ENCODE measurements around the gene OTUD3. TPM values are rescaled to one million over a fixed set of nuclear protein-coding genes. Genes with fewer than 3 reads are reported as not detected.
"Not testable (repeated sequence)": the region's sequence is repeated elsewhere in the genome, so short reads cannot be mapped to it uniquely, and the experiment has no call there.

Gene OTUD3
- total RNA-seq, 4 donors from 2014 or later, result 5.1 to 11.8 (median 8.8) TPM

GRCh38 chr1:19925342-19926070 lies 43.3 kb downstream of the OTUD3 start:
- DNase-seq (ENCODE audit: low spot score in 2 of 2), result no peak
- no peak overlapping the region for H3K27ac ChIP-seq
- no peaks in the 10 kb centered on the region for H3K36me3 ChIP-seq
- H3K9me3 ChIP-seq, result no peaks in the 10 kb centered on the region
- no peak for TF ChIP-seq POLR2AphosphoS5 (IDR thresholded peaks at IDR 0.05)
- TF ChIP-seq CTCF (IDR thresholded peaks at IDR 0.05), result no peak
- TF ChIP-seq EP300 (IDR thresholded peaks at IDR 0.05), result no peak
- no peak for TF ChIP-seq POLR2A (IDR thresholded peaks at IDR 0.05)
- no peaks in the 10 kb centered on the region for H3K27me3 ChIP-seq
- peaks cover 4% of the 10 kb centered on the region for H3K4me1 ChIP-seq
- no peak overlapping the region for H3K4me3 ChIP-seq
- 40% methylated on average over 7 of the region's 7 CpGs for WGBS

DNA sequence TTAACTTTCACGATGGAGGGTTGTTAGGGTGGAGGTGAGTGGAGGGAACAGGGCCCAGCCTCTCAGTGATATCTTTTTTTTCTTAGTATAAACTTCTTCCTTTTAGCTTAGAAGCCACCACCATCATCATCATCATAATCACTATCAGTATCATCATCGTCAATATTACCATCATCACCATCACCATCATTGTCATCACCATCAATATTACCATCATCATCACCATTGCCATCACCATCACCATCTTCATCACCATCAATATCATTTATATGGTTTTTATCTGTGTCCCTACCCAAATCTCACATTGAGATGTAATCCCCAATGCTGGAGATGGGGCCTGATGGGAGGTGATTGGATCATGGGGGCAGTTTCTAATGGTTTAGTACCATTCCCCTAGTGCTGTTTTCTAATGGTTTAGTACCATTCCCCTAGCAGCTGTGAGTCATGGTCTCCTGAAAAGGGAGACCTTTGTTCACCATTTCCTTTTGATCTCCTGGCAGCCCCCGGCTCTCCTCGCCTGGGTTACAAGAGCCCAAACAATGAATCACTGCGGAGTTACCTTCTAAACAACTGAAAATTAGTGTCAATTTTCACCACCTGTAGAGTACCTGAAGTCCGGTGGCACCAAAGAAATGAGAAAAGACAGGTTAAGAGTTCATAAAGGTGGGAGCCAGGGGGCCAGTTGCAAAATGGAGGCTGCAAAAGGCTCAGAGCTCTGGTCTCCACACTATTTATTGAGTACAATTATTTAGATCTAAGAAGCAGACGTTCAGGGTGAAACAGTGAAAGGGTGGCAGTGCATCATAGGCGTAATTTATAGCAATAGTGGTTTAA lies 44.3 kb downstream of the OTUD3 start:
- 66% methylated on average over 8 of the region's 8 CpGs for WGBS
- Histone ChIP-seq H3K27me3 (no peaks in the 10 kb centered on the region), H3K9me3 (peaks cover 7% of the 10 kb centered on the region), H3K36me3 (no peaks in the 10 kb centered on the region), H3K27ac (no peak overlapping the region), H3K4me3 (no peak overlapping the region), H3K4me1 (peaks cover 4% of the 10 kb centered on the region)
- TF ChIP-seq POLR2AphosphoS5 (IDR thresholded peaks at IDR 0.05), result no peak
- DNase-seq (ENCODE audit: low spot score in 2 of 2), result no peak

DNA sequence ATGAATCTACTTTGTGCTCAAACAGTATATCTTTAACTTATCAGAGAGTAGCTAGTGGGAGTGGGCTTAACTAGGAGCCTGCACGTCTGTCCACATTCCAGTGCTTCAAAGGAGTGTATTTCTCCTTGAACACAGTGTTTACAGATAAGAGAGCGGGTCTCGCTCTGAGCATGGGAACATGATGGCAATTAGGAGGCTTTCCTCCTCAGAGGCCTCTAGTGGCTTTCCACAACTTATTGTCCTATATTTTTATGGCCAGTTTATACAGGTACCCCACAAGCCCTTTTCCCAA lies 44.9 kb downstream of the OTUD3 start:
- H3K27ac ChIP-seq; DNase-seq (ENCODE audit: low spot score in 2 of 2); H3K36me3 ChIP-seq; H3K4me3 ChIP-seq; H3K9me3 ChIP-seq; H3K4me1 ChIP-seq; H3K27me3 ChIP-seq: not testable (repeated sequence)
- 83% methylated on average over 3 of the region's 3 CpGs for WGBS

DNA sequence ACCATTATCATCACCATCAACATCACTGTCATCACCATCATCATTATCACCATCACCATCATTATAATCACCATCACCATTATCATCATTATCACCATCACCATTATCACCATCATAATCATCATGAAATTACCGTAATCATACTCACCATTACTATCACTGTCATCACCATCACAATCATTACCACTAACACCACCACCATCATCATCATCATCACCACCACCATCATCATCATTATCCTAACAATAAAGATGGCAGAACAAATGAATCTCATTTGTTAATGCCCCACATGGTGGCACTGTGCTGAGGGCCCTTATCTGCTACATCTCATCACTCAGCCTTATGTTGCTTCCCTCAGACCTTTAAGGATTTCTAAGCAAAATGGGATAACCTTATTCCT lies 50.7 kb downstream of the OTUD3 start:
- DNase-seq (ENCODE audit: low spot score in 2 of 2), result no peak
- TF ChIP-seq CTCF (IDR thresholded peaks at IDR 0.05) (no peak), POLR2A (IDR thresholded peaks at IDR 0.05) (no peak), EP300 (IDR thresholded peaks at IDR 0.05) (no peak), POLR2AphosphoS5 (IDR thresholded peaks at IDR 0.05) (no peak)
- H3K36me3 ChIP-seq, result no peaks in the 10 kb centered on the region
- no peaks in the 10 kb centered on the region for H3K27me3 ChIP-seq
- no peak overlapping the region for H3K27ac ChIP-seq
- no peak overlapping the region for H3K4me3 ChIP-seq
- 0% methylated on average over 1 of the region's 1 CpG for WGBS
- peaks cover 8% of the 10 kb centered on the region for H3K9me3 ChIP-seq
- no peaks in the 10 kb centered on the region for H3K4me1 ChIP-seq

GRCh38 chr1:19934336-19934735 lies 52.1 kb downstream of the OTUD3 start:
- H3K9me3 ChIP-seq, result peaks cover 8% of the 10 kb centered on the region
- no peak overlapping the region for H3K27ac ChIP-seq
- no peaks in the 10 kb centered on the region for H3K4me1 ChIP-seq
- H3K4me3 ChIP-seq, result no peak overlapping the region
- DNase-seq (ENCODE audit: low spot score in 2 of 2), result no peak
- WGBS, result 80% methylated on average over 7 of the region's 7 CpGs
- no peaks in the 10 kb centered on the region for H3K36me3 ChIP-seq
- no peaks in the 10 kb centered on the region for H3K27me3 ChIP-seq
- TF ChIP-seq CTCF (IDR thresholded peaks at IDR 0.05), result no peak
- TF ChIP-seq POLR2AphosphoS5 (IDR thresholded peaks at IDR 0.05), result no peak
- TF ChIP-seq POLR2A (IDR thresholded peaks at IDR 0.05), result no peak
- TF ChIP-seq EP300 (IDR thresholded peaks at IDR 0.05), result no peak

DNA sequence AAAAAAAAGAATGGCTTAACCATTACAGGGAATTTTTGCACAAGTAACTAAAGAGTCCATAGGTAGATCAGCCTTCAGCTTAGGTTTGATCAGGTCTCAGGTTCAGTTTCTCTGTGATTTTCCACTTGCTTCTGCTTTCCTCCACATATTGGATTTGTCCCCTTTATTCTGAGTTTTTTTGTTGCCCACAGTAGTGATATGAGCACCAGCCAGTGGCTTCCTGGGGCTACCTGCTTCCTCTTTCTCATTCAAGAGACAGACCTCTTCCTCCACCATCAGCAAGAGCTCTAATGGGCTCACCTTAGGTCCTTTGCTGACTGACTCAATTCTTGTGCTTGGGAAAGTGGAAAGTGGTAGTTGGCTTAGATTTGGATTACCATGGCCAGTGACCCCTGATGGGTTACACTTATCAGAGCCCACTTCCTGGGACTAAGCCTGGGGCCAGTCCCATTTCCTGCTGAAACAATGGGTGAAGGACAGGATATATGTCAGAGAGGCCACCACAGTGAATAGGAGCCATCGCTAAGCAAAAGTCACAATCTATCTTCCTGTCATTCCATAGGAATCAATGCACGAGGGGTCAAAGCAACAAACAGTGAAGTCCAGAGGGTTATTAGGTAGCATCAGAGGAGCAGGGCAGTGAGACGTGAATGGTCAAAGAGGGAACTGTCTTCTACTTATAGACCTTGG lies 54.0 kb downstream of the OTUD3 start:
- Histone ChIP-seq H3K4me1 (no peaks in the 10 kb centered on the region), H3K4me3 (no peak overlapping the region), H3K27me3 (no peaks in the 10 kb centered on the region), H3K36me3 (no peaks in the 10 kb centered on the region), H3K9me3 (peaks cover 4% of the 10 kb centered on the region), H3K27ac (no peak overlapping the region)
- TF ChIP-seq POLR2AphosphoS5 (IDR thresholded peaks at IDR 0.05), result no peak
- 75% methylated on average over 3 of the region's 3 CpGs for WGBS
- DNase-seq (ENCODE audit: low spot score in 2 of 2), result no peak

Data from suprapubic skin (tissue), 4 donors.